Fibroblast of skin of left biceps (primary cell): Measurements from ENCODE around the gene ARHGEF3.
"Not testable (repeated sequence)": the region's sequence is repeated elsewhere in the genome, so short reads cannot be mapped to it uniquely, and the experiment has no call there.

Source experiments
- DNase-seq, 2 experiments: peaks; one replicate each; pipeline ENCODE4 v3.0.0-alpha.2; 2013; ENCODE audit warnings: low read depth in 2 of 2

The ARHGEF3 gene

DNA sequence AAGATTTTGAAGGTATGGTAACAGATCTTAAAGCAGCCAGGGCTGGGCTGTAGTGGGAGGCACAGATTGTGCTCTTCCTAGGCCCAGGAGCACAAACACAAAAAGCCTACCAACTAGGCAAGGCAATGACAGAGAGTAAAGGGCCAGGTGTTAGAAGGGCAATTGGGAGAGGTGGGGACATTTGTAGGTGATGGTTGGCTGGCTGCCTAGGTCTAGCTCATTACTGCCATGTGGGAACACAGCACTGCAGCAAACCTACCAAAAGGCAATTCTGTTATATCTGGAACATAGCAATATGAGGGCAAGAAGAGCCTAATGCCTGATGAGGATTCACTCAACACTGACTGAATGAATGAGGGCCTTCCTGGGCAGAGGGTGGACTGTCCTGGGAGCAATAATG, 30.4 kb downstream of the ARHGEF3 start:
- DNase-seq = no peak

DNA sequence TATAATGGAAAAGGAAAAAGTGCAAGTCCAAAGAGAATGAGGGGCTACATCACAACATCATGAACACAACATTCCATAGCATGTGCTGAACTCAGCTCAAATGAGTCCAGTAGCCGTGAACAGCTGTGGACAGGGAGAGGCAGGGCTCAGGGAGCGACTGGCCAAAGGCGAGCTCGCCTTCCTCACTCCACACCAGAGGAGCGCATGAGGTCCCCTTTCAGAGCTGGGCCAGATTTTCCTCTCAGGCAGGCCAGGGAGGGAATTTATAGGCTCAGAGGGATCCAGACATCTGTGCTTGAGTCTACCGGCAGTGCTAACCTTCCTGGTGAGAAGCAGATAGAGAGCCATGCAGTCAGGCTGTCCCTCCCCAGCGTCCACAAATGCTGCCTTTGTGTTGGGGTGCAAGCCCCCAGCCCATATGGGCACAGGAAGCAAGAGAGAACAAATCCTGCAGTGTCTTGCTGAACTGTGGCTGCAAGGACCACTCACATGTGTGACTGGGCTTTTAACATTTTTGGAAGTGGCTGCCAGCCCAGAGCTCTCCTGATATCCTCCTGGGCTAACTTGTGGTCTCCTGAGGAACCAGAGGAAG, 32.5 kb downstream of the ARHGEF3 start:
- no peak for DNase-seq

DNA sequence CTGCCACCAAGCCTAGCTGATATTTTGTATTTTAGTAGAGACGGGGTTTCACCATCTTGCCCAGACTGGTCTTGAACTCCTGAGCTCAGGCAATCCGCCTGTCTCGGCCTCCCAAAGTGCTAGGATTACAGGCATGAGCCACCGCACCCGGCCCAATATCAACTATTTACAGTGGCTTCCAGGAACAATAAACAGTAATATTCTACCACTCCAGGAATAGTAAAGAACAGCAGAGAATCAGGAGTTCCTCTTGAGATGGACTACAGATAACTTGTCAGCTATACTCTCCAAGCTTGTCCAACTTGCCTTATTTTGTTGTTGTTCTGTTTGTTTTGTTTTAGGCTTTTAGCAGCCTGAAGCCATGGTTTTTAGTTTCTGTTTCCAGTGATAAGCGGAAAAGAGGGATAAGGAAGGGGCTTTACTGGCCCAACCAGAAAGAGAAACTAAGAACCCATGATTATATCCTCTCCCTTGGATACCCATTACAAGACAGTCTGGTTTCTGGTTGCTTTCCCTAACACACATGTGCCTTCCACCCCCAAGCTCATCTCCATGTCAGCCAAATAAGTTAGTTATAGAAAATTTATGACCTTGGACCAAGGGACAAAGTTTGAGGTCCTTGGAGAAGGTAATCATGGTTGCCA, 36.7 kb downstream of the ARHGEF3 start:
- DNase-seq = no peak

DNA sequence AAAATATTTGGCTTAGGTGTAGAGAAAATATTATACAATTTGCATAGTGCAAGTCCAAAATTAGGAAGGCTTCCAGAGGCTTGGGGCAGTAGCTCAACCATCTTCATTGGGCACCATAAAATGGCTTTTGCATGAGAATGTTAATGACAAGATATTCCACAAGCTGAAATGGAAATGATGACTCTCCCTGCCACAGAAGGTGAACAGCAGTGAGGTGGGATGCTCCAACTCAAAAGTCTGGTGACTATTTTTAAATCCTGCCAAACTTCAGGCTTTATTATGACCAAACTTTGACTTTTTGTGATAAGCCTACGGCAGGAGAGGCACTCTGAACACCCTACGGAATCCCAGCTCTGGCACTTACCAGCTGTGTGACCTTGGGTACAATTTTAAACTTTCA, 37.6 kb downstream of the ARHGEF3 start:
- DNase-seq = no peak

DNA sequence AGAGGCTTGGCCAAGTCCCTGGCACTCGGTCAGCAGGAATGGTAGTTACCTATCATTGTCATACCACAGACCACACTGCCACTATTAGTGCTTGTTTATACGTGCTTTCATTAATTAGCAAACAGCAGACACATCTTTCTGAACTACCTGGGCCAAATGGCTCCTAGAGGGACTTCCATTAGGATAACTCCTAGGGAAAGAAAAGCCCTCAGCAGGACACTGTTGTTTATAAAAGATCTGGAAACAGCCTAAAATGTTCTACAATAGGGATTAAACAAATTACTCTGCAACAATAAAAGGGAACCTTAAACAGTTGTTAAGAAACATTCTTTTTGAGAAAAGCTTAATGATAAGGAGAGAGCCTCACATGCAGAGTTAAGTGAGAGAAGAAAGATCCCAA, 38.5 kb downstream of the ARHGEF3 start:
- no peak for DNase-seq

DNA sequence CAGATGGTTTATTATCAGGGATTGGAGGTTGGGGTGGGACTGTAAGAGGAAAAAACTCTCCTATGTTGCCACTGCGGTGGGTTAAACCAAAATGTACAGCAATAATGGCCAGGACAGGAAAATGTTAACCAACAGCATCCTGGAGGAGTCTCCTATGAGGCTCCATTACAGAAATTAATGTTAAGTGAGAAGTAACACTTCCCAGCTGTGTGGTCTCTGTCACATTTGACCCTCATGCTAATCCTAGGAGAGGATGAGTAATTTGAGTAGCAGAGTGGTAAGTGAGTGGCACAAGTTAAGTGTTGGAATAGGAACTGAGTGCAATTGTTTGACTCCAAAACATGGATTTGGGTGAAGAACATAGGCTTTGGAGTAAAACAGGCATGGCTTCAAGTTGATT, 39.0 kb downstream of the ARHGEF3 start:
- DNase-seq = no peak

DNA sequence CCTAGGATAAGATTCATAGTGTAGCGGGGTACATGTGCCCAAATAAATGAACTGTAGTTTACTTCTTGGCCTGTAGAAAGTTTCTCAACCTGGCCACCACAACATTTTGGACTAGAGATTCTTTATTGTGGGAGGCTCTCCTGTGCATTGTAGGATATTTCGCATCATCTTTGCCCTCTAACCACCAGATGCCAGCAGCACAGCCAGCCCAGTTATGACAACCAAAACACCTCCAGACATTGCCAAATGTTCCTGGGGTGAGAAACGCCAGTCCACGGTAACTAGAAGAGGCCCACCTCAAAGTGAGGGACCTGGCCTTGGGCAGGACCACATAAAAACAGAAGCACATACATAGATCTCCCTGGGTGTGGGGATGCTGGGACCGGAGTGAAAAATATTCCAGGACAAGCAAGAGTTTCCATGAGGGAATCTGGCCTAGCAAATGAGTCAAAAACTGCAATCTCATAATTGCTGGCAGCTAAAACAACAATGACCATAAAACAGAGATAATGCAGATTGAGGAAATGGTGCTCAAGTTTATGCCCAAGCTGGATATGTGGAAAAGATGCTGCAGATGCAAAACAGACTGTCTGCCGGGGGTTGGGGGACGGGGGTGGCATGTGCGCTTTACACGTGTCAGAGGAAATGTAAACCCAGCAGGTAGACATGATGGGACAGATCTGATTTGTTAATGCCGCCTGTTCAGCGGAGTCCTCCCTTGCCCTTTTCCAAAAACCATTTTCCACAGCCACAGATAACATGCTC, 39.7 kb downstream of the ARHGEF3 start:
- DNase-seq = peak in 1 of 2 experiments; percentile 8

DNA sequence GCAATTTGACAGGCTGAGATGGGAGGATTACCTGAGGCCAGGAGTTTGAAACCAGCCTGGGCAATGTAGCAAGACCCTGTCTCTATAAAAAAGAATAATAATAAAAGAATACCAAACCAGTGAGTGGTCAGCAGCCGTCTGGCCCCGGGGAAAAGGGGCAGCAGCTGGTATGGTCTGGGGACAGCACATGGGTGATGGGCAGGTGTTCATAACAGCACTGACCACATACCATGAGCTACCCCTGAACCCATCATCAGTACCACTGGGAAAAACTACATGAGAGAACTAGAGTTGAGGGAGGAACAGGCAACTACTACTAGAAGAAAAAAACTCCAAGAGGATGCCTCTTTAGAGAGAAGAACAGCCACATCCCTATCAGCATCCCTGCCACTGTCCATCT, 40.7 kb downstream of the ARHGEF3 start:
- DNase-seq = no peak

DNA sequence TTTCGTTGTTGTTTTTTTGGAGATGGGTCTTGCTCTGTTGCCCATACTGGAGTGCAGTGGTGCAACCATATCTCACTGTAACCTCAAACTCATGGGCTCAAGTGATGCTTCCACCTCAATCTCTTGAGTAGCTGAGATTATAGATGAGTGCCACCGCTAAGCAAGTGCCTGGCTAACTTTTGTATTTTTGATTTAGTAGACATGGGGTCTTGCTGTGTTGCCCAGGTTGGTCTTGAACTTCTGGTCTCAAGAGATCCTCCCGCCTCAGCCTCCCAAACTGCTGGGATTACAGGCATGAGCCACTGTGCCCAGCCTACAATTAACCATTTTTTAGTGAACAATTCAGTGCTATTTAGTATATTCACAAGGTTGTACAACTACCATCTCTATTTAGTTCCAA, 42.2 kb downstream of the ARHGEF3 start:
- no peak for DNase-seq

DNA sequence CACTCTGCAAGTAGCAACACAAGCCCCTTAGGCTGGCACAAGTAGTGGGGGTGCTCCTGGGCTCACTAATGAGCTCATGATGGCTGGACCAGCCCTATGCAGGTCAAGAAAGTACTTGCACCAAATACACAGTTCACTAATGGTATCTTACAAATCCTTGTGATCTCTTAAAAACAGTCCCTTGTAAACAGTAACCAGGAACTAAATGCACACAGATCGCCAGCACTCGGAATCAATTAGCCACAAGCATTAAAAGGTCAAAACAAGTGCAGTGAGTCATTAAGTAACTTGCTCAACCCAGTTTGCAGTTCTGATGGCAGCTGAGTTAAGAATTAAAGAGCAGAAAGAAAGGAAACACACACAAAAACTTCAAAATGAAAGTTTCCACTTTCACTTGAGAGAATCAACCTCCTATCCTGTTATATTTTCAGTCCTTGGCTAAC, 43.2 kb downstream of the ARHGEF3 start:
- DNase-seq = peak; percentile 50

DNA sequence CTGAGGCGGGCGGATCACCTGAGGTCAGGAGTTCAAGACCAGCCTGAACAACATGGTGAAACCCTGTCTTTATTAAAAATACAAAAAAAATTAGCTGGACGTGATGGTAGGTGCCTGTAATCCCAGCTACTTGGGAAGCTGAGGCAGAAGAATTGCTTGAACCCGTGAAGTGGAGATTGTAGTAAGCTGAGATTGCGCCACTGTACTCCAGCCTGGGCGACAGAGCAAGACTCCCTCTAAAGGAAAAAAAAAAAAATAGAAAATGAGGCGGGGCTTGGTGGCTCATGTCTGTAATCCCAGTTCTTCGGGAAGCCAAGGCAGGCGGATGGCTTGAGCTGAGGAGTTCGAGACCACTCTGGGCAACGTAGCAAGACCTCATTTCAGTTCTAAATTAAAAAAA, 43.7 kb downstream of the ARHGEF3 start:
- DNase-seq = not testable (repeated sequence)

DNA sequence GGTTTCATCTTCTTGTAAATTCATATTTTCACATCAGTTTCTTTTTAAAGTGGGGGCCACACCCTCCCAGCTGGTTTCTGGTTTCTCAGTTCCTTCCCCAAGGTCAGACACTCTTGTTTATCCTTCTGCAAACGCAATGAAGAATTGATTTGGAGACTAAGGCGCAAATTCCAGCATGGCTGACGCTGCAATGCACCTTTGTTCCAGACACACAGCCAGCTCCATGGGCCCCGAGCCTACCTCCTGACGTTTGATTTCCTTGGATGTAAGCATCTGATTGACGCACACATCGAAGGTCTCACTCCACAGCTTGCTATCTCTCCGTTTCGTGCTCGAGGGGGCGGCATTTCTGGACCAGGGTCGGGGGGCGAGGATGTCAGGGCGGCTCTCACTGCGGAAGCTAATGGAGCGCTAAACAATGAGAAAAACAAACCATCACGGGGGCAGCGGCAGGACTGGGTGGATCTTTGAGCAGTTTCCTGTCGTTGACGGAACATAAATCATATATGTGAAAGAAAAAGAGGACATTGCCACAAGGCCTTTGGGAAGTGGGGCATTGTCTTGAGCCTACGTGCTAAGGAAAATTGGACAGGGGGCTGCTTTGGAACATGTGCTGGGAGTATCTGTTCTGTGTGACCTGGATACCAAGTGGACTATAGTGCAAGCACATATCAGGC, 46.9 kb downstream of the ARHGEF3 start:
- no peak for DNase-seq

DNA sequence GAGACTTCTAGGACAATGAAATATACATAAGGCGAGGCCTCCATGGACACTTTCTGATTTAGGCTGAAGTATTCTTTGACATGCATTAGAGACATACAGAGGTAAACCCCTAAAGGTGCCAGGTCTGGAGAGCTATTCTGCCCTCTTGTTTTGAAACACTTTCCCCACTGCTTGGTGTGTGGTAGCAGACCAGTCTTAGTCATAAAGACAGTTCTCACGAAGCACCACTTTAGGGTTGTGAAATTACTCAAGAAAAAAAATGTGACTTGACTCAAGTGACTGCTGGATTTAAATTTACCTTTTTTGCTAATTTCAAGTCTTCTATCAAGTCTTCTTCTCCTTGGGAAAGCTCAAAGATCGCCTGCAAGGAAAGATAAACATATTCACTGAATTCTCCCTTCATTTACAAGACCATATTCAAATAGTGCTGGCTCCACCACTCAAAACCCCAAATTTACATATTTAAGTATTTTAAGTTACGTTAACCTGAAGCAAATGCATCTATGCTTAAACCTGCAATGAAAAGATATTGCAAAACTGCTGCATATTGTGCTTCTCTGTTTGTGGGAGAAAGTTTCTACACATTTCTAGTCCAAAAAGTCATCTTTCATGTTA, 48.4 kb downstream of the ARHGEF3 start:
- DNase-seq = no peak

DNA sequence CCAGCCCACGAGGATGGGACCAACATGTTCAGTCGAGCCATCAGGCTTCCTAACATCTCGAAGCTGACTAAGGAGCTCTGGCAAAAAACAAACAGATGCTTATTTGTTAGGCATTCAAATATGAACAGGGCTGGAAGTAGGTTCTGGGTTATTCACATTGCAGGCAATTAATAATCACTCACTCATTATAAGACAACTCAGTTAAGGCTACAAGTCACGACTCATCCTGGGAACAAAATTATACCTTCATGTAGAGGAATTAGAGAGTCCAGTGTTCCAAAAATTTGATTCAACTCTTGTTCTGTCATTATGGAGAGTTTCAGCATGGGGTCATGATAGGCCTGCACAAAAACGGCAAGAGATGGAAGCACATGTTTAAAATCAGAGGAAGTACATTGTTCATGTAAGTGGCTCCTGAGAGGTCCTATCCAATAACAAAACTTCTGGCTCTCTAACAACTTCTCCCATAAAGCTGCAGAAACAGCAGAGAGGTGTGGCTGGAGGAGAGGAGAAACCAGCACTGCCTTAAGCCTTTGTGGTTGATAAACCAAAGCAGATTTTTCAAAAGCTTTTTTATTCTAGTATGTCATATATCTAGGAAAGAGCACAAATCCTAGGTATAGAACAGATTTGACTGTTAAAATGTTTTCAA, 50.6 kb downstream of the ARHGEF3 start:
- DNase-seq = no peak

DNA sequence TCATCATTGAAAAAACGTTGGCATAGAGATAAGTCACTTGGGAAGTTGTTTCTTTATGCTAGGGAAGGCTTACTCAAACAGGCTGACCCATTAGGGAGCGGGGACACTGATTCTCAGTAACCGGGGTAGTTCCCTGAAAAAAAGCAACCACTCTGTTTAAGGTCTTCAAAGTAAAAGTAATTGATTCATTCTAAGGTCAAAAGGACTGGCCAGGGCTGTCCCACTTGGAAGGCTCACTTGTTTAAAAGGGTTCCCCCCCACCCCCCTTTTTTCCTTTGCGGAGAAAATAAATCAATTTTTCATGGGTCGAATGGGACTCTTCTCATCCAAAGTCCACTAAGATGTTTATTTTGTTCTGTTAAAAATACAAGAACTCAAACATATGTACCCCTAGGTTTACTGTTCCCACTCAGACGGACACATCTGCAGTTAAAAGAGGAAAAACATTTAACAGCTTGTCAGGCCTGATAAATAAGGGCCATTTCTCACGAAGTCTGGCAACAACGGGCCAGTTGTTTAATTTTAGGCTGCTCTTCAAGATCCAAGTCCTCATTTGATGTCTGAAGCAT, 53.0 kb downstream of the ARHGEF3 start:
- no peak for DNase-seq

DNA sequence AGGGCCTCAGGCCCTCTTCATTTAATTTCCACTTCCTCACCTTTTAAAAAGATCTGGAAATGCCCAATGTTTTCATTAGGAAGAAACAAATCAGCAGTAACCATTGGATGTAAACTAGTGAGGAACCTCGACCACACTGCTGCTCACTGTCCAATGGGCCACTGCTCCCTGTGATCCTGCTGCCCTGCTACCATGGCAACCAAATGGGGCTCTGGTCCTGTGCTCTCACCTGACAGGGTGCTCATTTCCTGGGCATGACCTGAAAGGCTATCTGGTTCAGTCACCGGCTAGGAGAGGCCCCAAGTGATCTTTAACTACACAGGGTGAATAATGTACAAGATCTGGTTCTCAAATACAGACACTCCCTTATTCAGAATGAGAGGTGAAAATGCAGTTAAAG, 54.6 kb downstream of the ARHGEF3 start:
- no peak for DNase-seq

DNA sequence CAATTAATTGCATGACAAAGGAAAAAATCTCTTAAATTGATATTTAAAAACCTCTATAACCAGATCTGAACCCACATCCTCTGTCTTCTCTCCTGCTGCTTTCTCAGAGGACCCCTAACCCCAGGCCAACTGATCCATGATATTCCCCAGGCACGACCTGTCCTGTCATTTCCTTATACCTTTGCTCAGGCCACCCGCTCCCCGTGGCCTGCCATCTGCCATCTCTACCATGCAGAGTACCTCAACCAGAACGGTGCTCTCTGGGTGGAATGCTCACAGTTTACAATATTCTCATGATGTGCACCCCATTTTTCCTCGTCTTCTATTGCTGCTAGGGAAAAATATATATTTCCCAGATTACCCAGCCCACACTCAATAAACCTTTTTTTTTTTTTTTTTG, 57.7 kb downstream of the ARHGEF3 start:
- DNase-seq = no peak

DNA sequence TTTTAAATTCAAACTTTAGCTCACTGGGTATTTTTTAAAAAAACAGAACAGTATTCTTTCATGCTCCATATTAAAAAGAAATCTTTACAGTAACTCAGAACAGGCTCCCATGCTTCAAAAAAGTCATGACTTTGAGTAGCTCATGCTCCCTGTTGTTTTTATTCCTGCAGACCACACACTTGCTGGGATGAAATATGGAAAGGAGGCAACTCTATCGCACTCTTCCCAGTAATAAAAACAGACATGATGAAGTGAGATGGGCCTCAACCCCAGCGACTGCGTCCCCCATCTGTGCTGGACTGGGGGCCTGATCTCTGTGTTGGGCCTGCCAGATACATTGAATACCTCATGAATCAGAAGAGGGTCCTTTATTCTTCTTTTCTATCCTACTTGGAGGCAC, 58.9 kb downstream of the ARHGEF3 start:
- no peak for DNase-seq

DNA sequence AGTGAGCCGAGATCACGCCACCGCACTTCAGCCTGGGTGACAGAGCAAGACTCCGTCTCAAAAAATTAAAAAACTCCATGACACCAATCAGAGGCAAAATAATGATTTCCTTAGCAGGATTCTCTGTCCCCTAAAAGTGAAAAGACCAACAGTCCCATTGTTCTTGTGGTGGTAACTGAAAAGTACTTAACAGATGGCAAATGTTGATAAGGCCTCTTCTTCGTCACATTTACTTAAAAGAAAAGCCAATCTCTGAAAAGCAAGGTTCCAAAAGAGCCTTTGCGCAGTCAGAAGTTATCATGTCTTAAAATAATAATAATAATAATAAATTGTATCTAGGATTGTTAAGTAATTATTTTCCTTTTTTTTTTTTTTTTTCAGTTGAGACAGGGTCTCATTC, 62.7 kb downstream of the ARHGEF3 start:
- no peak for DNase-seq

DNA sequence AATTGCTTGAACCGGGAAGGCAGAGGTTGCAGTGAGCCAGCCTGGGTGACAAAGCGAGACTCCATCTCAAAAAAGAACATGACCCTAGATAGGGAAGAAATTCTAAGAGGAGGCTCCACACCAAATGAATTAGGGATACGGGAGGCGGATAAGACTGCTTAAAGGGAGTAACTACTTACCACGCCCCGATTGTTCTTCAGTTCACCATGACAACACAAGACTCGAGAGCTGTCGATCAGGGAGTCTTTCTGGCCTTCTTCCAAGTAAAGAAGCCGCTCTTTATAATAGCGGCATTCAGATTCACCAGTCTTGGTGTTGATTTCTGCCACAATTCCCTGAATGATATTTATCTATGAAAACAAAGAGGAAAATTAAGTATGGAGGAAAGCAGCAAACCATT, 64.7 kb downstream of the ARHGEF3 start:
- DNase-seq = no peak

DNA sequence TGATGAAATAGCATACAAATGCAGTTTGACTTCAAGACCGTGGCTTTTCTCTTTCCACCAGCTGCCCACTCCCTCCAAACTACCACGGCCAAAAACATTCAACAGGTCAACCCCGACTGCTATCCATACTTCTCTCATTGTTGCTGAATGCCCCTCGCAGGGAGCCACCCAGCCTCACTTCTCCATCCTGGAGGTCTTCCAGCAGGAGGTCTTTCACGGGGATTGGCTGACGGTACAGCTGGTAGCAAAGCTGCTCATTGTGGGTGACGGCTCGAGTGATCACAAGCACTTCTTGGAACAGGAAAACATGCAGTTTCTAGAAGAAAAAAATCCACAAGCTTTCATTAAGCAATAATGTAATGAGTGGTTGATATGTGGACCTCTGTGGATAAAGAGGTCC, 69.6 kb downstream of the ARHGEF3 start:
- no peak for DNase-seq
